ENCODE measurements around the gene KLK10.

KLK10 gene

GRCh38 chr19:50964266-50964665, 55.2 kb downstream of the KLK10 start:
- no peak for DNase-seq

GRCh38 chr19:50963381-50963780, 56.1 kb downstream of the KLK10 start:
- no peak for DNase-seq
